Thoracic aorta (tissue), 2 donors: ENCODE data around the gene BST1. TPM values are rescaled to one million over a fixed set of nuclear protein-coding genes. Genes with fewer than 3 reads are reported as not detected.

Experiments
- ATAC-seq: fragments of 150-250 bp; one replicate; pipeline ENCODE4 v1.8.0; 2017; ENCODE audit warnings: low read depth; ENCODE audit not compliant: insufficient number of reproducible peaks, low FRiP score
- DNase-seq: peaks from one replicate; pipeline ENCODE4 v3.0.0-alpha.2; 2020; ENCODE audit warnings: low spot score
- H3K27ac ChIP-seq, 2 donors: fragments of 200-600 bp; sonication (generic); 1 replicate in 1 of 2; 2 replicates in 1 of 2; pipeline ENCODE4 v1.5.1; 2016; ENCODE audit warnings: mild to moderate bottlenecking in 2 of 2, moderate library complexity in 2 of 2
- H3K27me3 ChIP-seq: fragments of 200-600 bp; sonication (generic); replicated peaks from 2 replicates; pipeline ENCODE4 v1.6.0; 2016; ENCODE audit warnings: mild to moderate bottlenecking; ENCODE audit not compliant: insufficient read depth
- H3K36me3 ChIP-seq: fragments of 200-600 bp; sonication (generic); one replicate; pipeline ENCODE4 v1.5.1; 2016
- H3K4me1 ChIP-seq, 2 donors: fragments of 200-600 bp; sonication (generic); 1 replicate in 1 of 2; 2 replicates in 1 of 2; pipeline versions ENCODE4 v1.5.1 to v1.6.0; 2016; ENCODE audit warnings: low read depth in 2 of 2, mild to moderate bottlenecking in 1 of 2; ENCODE audit not compliant: control insufficient read depth in 1 of 2
- H3K4me3 ChIP-seq: fragments of 200-600 bp; sonication (generic); 2 replicates; pipeline ENCODE4 v1.5.1; 2016; ENCODE audit warnings: mild to moderate bottlenecking
- H3K9me3 ChIP-seq: fragments of 200-600 bp; sonication (generic); 2 replicates; pipeline ENCODE4 v1.5.1; 2016
- CTCF ChIP-seq: fragments of 200-600 bp; sonication (generic); IDR thresholded peaks from one replicate; pipeline ENCODE4 v1.5.1; 2019; ENCODE audit warnings: antibody characterized with exemption
- total RNA-seq, 2 donors: library from RNA; depleted of rRNA; stranded (reverse); fragments of >200 nt; gene quantifications; one replicate each; pipeline versions ENCODE4 v1.1.0 to v1.2.3, GENCODE V29; 2016

Gene BST1
- total RNA-seq, 2 donors from 2014 or later: 9.2 to 15.7 TPM

GRCh38 chr4:15659768-15660570, 42.9 kb upstream of the BST1 start:
- TF ChIP-seq CTCF: no peak
- Histone ChIP-seq H3K4me3 (no peak overlapping the region), H3K27ac (no peak overlapping the region), H3K9me3 (no peaks in the 10 kb centered on the region), H3K4me1 (peaks cover 11 to 28% of the 10 kb centered on the region in 2 donors), H3K27me3 (no peaks in the 10 kb centered on the region), H3K36me3 (no peaks in the 10 kb centered on the region)
- ATAC-seq: no peak
- DNase-seq: no peak

GRCh38 chr4:15665753-15666365, 37.0 kb upstream of the BST1 start:
- no peaks in the 10 kb centered on the region for H3K36me3 ChIP-seq
- H3K9me3 ChIP-seq: no peaks in the 10 kb centered on the region
- TF ChIP-seq CTCF: no peak
- H3K4me1 ChIP-seq: peaks cover 3 to 6% of the 10 kb centered on the region in 2 donors
- H3K4me3 ChIP-seq: no peak overlapping the region
- ATAC-seq: no peak
- H3K27me3 ChIP-seq: no peaks in the 10 kb centered on the region
- no peak overlapping the region for H3K27ac ChIP-seq
- DNase-seq: no peak

- DNase-seq (no peak), ATAC-seq (no peak)
- Histone ChIP-seq H3K4me1 (peaks cover 3 to 6% of the 10 kb centered on the region in 2 donors), H3K27ac (no peak overlapping the region), H3K36me3 (no peaks in the 10 kb centered on the region), H3K27me3 (no peaks in the 10 kb centered on the region), H3K4me3 (no peak overlapping the region), H3K9me3 (no peaks in the 10 kb centered on the region)
- TF ChIP-seq CTCF: no peak
Observed at GRCh38 chr4:15667006-15667405, 35.9 kb upstream of the BST1 start.

- DNase-seq (no peak), ATAC-seq (no peak)
- TF ChIP-seq CTCF: no peak
- Histone ChIP-seq H3K9me3 (no peaks in the 10 kb centered on the region), H3K27ac (no peak overlapping the region), H3K36me3 (no peaks in the 10 kb centered on the region), H3K27me3 (no peaks in the 10 kb centered on the region), H3K4me1 (peaks cover 3 to 6% of the 10 kb centered on the region in 2 donors), H3K4me3 (no peak overlapping the region)
Observed at GRCh38 chr4:15668566-15669435, 34.1 kb upstream of the BST1 start.

- DNase-seq: no peak
- Histone ChIP-seq H3K27ac (no peak overlapping the region), H3K4me1 (peaks cover 3 to 6% of the 10 kb centered on the region in 2 donors), H3K9me3 (no peaks in the 10 kb centered on the region), H3K27me3 (no peaks in the 10 kb centered on the region), H3K4me3 (no peak overlapping the region), H3K36me3 (no peaks in the 10 kb centered on the region)
- no peak for TF ChIP-seq CTCF
- no peak for ATAC-seq
Observed at GRCh38 chr4:15670576-15670975, 32.3 kb upstream of the BST1 start.
